Measurements from ENCODE around the gene PRR5L.

PRR5L gene

GRCh38 chr11:36394056-36394455 is 98.0 kb downstream of the PRR5L start:
- no peaks in the 10 kb centered on the region for H3K36me3 ChIP-seq (replicated peaks; ENCODE audit: insufficient read depth, low read length)

GRCh38 chr11:36394926-36395325 is 98.8 kb downstream of the PRR5L start:
- no peaks in the 10 kb centered on the region for H3K4me1 ChIP-seq (ENCODE audit: low read length)
- no peak for DNase-seq
- no peaks in the 10 kb centered on the region for H3K9me3 ChIP-seq (replicated peaks; ENCODE audit: insufficient read depth, low read length)
- H3K36me3 ChIP-seq (replicated peaks; ENCODE audit: insufficient read depth, low read length): no peaks in the 10 kb centered on the region
- H3K79me2 ChIP-seq (ENCODE audit: low read length): no peaks in the 10 kb centered on the region
- no peaks in the 10 kb centered on the region for H3K27me3 ChIP-seq (replicated peaks; ENCODE audit: insufficient read depth, low read length)
- H3K4me2 ChIP-seq (ENCODE audit: low read depth, low read length): no peak overlapping the region
- H3F3A ChIP-seq (ENCODE audit: insufficient read depth, low read length): no peaks in the 10 kb centered on the region
- no peak overlapping the region for H3K4me3 ChIP-seq (ENCODE audit: low read length)
- no peaks in the 10 kb centered on the region for H4K20me1 ChIP-seq (ENCODE audit: insufficient read depth, low read length)
- no peaks in the 10 kb centered on the region for H3K9me2 ChIP-seq (replicated peaks; ENCODE audit: insufficient read depth, low read length)
- H3K27ac ChIP-seq (ENCODE audit: low read length): no peak overlapping the region
- no peak overlapping the region for H3K9ac ChIP-seq (ENCODE audit: low read length)
- no peak for TF ChIP-seq CTCF (IDR thresholded peaks at IDR 0.05; ENCODE audit: low read length)
- no peak for TF ChIP-seq EZH2 (optimal IDR thresholded peaks at IDR 0.05; ENCODE audit: low read depth, low read length)
- TF ChIP-seq EZH2phosphoT487 (IDR thresholded peaks at IDR 0.05; ENCODE audit: low read length): no peak
- no peak overlapping the region for H2AFZ ChIP-seq (ENCODE audit: low read length)

More at GRCh38 chr11:36394056-36394455, 98.0 kb downstream of the PRR5L start:
- H3K4me2 ChIP-seq (ENCODE audit: low read depth, low read length): no peak overlapping the region
- DNase-seq: peak; percentile 10
- H3K4me1 ChIP-seq (ENCODE audit: low read length): no peaks in the 10 kb centered on the region
- TF ChIP-seq EZH2phosphoT487 (IDR thresholded peaks at IDR 0.05; ENCODE audit: low read length) (no peak), EZH2 (optimal IDR thresholded peaks at IDR 0.05; ENCODE audit: low read depth, low read length) (no peak), CTCF (IDR thresholded peaks at IDR 0.05; ENCODE audit: low read length) (no peak)
- no peak overlapping the region for H2AFZ ChIP-seq (ENCODE audit: low read length)
- no peaks in the 10 kb centered on the region for H3F3A ChIP-seq (ENCODE audit: insufficient read depth, low read length)
- H3K9ac ChIP-seq (ENCODE audit: low read length): no peak overlapping the region
- no peaks in the 10 kb centered on the region for H3K79me2 ChIP-seq (ENCODE audit: low read length)
- H3K27ac ChIP-seq (ENCODE audit: low read length): no peak overlapping the region
- H3K27me3 ChIP-seq (replicated peaks; ENCODE audit: insufficient read depth, low read length): no peaks in the 10 kb centered on the region
- no peaks in the 10 kb centered on the region for H3K9me3 ChIP-seq (replicated peaks; ENCODE audit: insufficient read depth, low read length)
- H4K20me1 ChIP-seq (ENCODE audit: insufficient read depth, low read length): no peaks in the 10 kb centered on the region
- no peak overlapping the region for H3K4me3 ChIP-seq (ENCODE audit: low read length)
- H3K9me2 ChIP-seq (replicated peaks; ENCODE audit: insufficient read depth, low read length): no peaks in the 10 kb centered on the region

GRCh38 chr11:36395978-36396736 is 100.1 kb downstream of the PRR5L start:
- Histone ChIP-seq H3K79me2 (ENCODE audit: low read length) (no peaks in the 10 kb centered on the region), H3K9ac (ENCODE audit: low read length) (no peak overlapping the region), H3K9me2 (replicated peaks; ENCODE audit: insufficient read depth, low read length) (no peaks in the 10 kb centered on the region), H3K36me3 (replicated peaks; ENCODE audit: insufficient read depth, low read length) (no peaks in the 10 kb centered on the region), H3F3A (ENCODE audit: insufficient read depth, low read length) (no peaks in the 10 kb centered on the region), H3K4me1 (ENCODE audit: low read length) (no peaks in the 10 kb centered on the region), H3K9me3 (replicated peaks; ENCODE audit: insufficient read depth, low read length) (no peaks in the 10 kb centered on the region), H2AFZ (ENCODE audit: low read length) (no peak overlapping the region), H3K27me3 (replicated peaks; ENCODE audit: insufficient read depth, low read length) (no peaks in the 10 kb centered on the region), H3K4me3 (ENCODE audit: low read length) (no peak overlapping the region), H4K20me1 (ENCODE audit: insufficient read depth, low read length) (no peaks in the 10 kb centered on the region), H3K4me2 (ENCODE audit: low read depth, low read length) (no peak overlapping the region), H3K27ac (ENCODE audit: low read length) (no peak overlapping the region)
- TF ChIP-seq EZH2 (optimal IDR thresholded peaks at IDR 0.05; ENCODE audit: low read depth, low read length) (no peak), EZH2phosphoT487 (IDR thresholded peaks at IDR 0.05; ENCODE audit: low read length) (no peak), CTCF (IDR thresholded peaks at IDR 0.05; ENCODE audit: low read length) (no peak)
- DNase-seq: no peak

All from MM.1S (cell line).